Activated CD8-positive, alpha-beta memory T cell treated with anti-CD3 and anti-CD28 coated beads, Interleukin-2, amount 10 ng/mL, durations not matched to agents 7 days and 5 days (primary cell): Measurements from ENCODE around the gene ADM2. TPM values are rescaled to one million over a fixed set of nuclear protein-coding genes. Genes with fewer than 3 reads are reported as not detected.

Source experiments
- ATAC-seq: fragments of 150-1000 bp; cut with Tn5 transposase; one replicate; pipeline ENCODE4 v1.10.0; 2021; ENCODE audit warnings: moderate library complexity
- CTCF ChIA-PET: fragments of 350-600 bp; sonication (Branson Sonifier 250); formaldehyde crosslinking; loops from one replicate; lab custom pipeline; 2021; ENCODE audit warnings: antibody characterized with exemption; lab: Charles Lee
- DNase-seq: peaks from one replicate; pipeline ENCODE4 v3.0.0-alpha.2; 2020
- H3K27ac Mint-ChIP-seq: one replicate; pipeline ENCODE4 v1.8.0; 2021; ENCODE audit warnings: mild to moderate bottlenecking, mixed read lengths
- H3K27me3 Mint-ChIP-seq: one replicate; pipeline ENCODE4 v1.8.0; 2021; ENCODE audit warnings: mixed read lengths
- H3K36me3 Mint-ChIP-seq: one replicate; pipeline ENCODE4 v1.8.0; 2021; ENCODE audit warnings: mild to moderate bottlenecking, mixed read lengths
- H3K4me1 Mint-ChIP-seq: one replicate; pipeline ENCODE4 v1.8.0; 2021; ENCODE audit warnings: mixed read lengths
- H3K4me3 Mint-ChIP-seq: one replicate; pipeline ENCODE4 v1.8.0; 2021; ENCODE audit warnings: mild to moderate bottlenecking, moderate library complexity, mixed read lengths
- H3K9me3 Mint-ChIP-seq: one replicate; pipeline ENCODE4 v1.8.0; 2022; ENCODE audit warnings: low read depth, mixed read lengths
- total RNA-seq, 2 experiments: library from RNA; stranded (reverse); gene quantifications; one replicate each; pipeline ENCODE4 v1.2.3, GENCODE V29; 2021

ADM2 gene
- total RNA-seq, 2 experiments from 2014 or later: 4.7 to 5.3 TPM

GRCh38 chr22:50452649-50453048 lies 28.7 kb upstream of the ADM2 start:
- CTCF ChIA-PET: interaction anchor here (0.7 to 1.3 kb wide), 4 partner anchors 17 to 65 kb away, joined by 3 read pairs; no protein-coding TSS in a partner anchor
- Mint-ChIP-seq H3K27me3 (no peaks in the 10 kb centered on the region), H3K27ac (peak overlapping the region; percentile 48), H3K4me3 (no peak overlapping the region), H3K36me3 (peaks cover 31% of the 10 kb centered on the region), H3K9me3 (no peaks in the 10 kb centered on the region), H3K4me1 (peaks cover 12% of the 10 kb centered on the region)
- no peak for DNase-seq
- no peak for ATAC-seq

GRCh38 chr22:50454556-50455075 lies 26.7 kb upstream of the ADM2 start:
- no peaks in the 10 kb centered on the region for H3K27me3 Mint-ChIP-seq
- CTCF ChIA-PET: interaction anchor here (0.7 to 2.5 kb wide), 2 partner anchors 9 to 43 kb away, joined by 3 to 11 read pairs; no protein-coding TSS in a partner anchor
- H3K4me3 Mint-ChIP-seq: no peak overlapping the region
- H3K4me1 Mint-ChIP-seq: peaks cover 9% of the 10 kb centered on the region
- ATAC-seq (peak; percentile 21), DNase-seq (no peak)
- no peak overlapping the region for H3K27ac Mint-ChIP-seq
- H3K36me3 Mint-ChIP-seq: peaks cover 25% of the 10 kb centered on the region
- no peaks in the 10 kb centered on the region for H3K9me3 Mint-ChIP-seq

GRCh38 chr22:50455201-50455600 lies 26.1 kb upstream of the ADM2 start:
- Mint-ChIP-seq H3K4me1 (peaks cover 9% of the 10 kb centered on the region), H3K9me3 (no peaks in the 10 kb centered on the region), H3K4me3 (no peak overlapping the region), H3K36me3 (peaks cover 26% of the 10 kb centered on the region), H3K27ac (no peak overlapping the region), H3K27me3 (no peaks in the 10 kb centered on the region)
- ATAC-seq (no peak), DNase-seq (no peak)
- CTCF ChIA-PET: interaction anchor here (2.5 kb wide), 1 partner anchor 43 kb away, joined by 11 read pairs; no protein-coding TSS in a partner anchor

GRCh38 chr22:50456026-50456425 lies 25.3 kb upstream of the ADM2 start:
- H3K27me3 Mint-ChIP-seq: no peaks in the 10 kb centered on the region
- no peaks in the 10 kb centered on the region for H3K9me3 Mint-ChIP-seq
- no peak overlapping the region for H3K27ac Mint-ChIP-seq
- no peak overlapping the region for H3K4me3 Mint-ChIP-seq
- peaks cover 9% of the 10 kb centered on the region for H3K4me1 Mint-ChIP-seq
- DNase-seq: no peak
- ATAC-seq: no peak
- H3K36me3 Mint-ChIP-seq: peaks cover 29% of the 10 kb centered on the region
- CTCF ChIA-PET: interaction anchor here (1.0 to 2.5 kb wide), 3 partner anchors 12 to 69 kb away, joined by 3 to 11 read pairs (median 3); partner anchors contain the start of gene SCO2

- ATAC-seq (no peak), DNase-seq (no peak)
- no peak overlapping the region for H3K4me3 Mint-ChIP-seq
- peaks cover 9% of the 10 kb centered on the region for H3K4me1 Mint-ChIP-seq
- peaks cover 25% of the 10 kb centered on the region for H3K36me3 Mint-ChIP-seq
- no peaks in the 10 kb centered on the region for H3K9me3 Mint-ChIP-seq
- CTCF ChIA-PET: interaction anchor here (1.0 to 2.5 kb wide), 5 partner anchors 9 to 69 kb away, joined by 3 to 11 read pairs (median 3); partner anchors contain the start of gene SCO2
- H3K27me3 Mint-ChIP-seq: no peaks in the 10 kb centered on the region
- H3K27ac Mint-ChIP-seq: peak overlapping the region; percentile 18
These were observed 24.7 kb upstream of the ADM2 start for GRCh38 chr22:50456466-50457234.

GRCh38 chr22:50459016-50459415 lies 22.3 kb upstream of the ADM2 start:
- no peak overlapping the region for H3K4me3 Mint-ChIP-seq
- H3K36me3 Mint-ChIP-seq: peaks cover 27% of the 10 kb centered on the region
- H3K27me3 Mint-ChIP-seq: no peaks in the 10 kb centered on the region
- H3K4me1 Mint-ChIP-seq: peaks cover 2% of the 10 kb centered on the region
- H3K27ac Mint-ChIP-seq: no peak overlapping the region
- no peaks in the 10 kb centered on the region for H3K9me3 Mint-ChIP-seq
- CTCF ChIA-PET: interaction anchor here (1.6 to 2.5 kb wide), 3 partner anchors 9 to 39 kb away, joined by 4 to 10 read pairs (median 5); no protein-coding TSS in a partner anchor
- DNase-seq (no peak), ATAC-seq (no peak)

- H3K36me3 Mint-ChIP-seq: peaks cover 31% of the 10 kb centered on the region
- CTCF ChIA-PET: interaction anchor here (0.8 to 2.2 kb wide), 4 partner anchors 9 to 39 kb away, joined by 3 to 5 read pairs (median 4); no protein-coding TSS in a partner anchor
These were observed 21.7 kb upstream of the ADM2 start for GRCh38 chr22:50459496-50460140.

GRCh38 chr22:50460938-50461337 lies 20.4 kb upstream of the ADM2 start:
- H3K27me3 Mint-ChIP-seq: no peaks in the 10 kb centered on the region
- CTCF ChIA-PET: interaction anchor here (2.2 kb wide), 1 partner anchor 37 kb away, joined by 4 read pairs; no protein-coding TSS in a partner anchor
- DNase-seq: no peak
- no peaks in the 10 kb centered on the region for H3K9me3 Mint-ChIP-seq
- H3K4me3 Mint-ChIP-seq: no peak overlapping the region
- no peak overlapping the region for H3K27ac Mint-ChIP-seq
- peaks cover 4% of the 10 kb centered on the region for H3K4me1 Mint-ChIP-seq
- no peak for ATAC-seq
- peaks cover 30% of the 10 kb centered on the region for H3K36me3 Mint-ChIP-seq

More at GRCh38 chr22:50459496-50460140, 21.7 kb upstream of the ADM2 start:
- H3K9me3 Mint-ChIP-seq: no peaks in the 10 kb centered on the region
- DNase-seq (no peak), ATAC-seq (no peak)
- no peak overlapping the region for H3K4me3 Mint-ChIP-seq
- no peaks in the 10 kb centered on the region for H3K27me3 Mint-ChIP-seq
- peaks cover 4% of the 10 kb centered on the region for H3K4me1 Mint-ChIP-seq
- no peak overlapping the region for H3K27ac Mint-ChIP-seq

GRCh38 chr22:50461536-50461935 lies 19.8 kb upstream of the ADM2 start:
- ATAC-seq: no peak
- H3K27me3 Mint-ChIP-seq: no peaks in the 10 kb centered on the region
- CTCF ChIA-PET: no interaction called here
- H3K36me3 Mint-ChIP-seq: peaks cover 36% of the 10 kb centered on the region
- H3K4me1 Mint-ChIP-seq: peaks cover 7% of the 10 kb centered on the region
- H3K4me3 Mint-ChIP-seq: no peak overlapping the region
- no peaks in the 10 kb centered on the region for H3K9me3 Mint-ChIP-seq
- H3K27ac Mint-ChIP-seq: no peak overlapping the region
- DNase-seq: no peak

- H3K27me3 Mint-ChIP-seq: no peaks in the 10 kb centered on the region
- ATAC-seq: no peak
These were observed 19.3 kb upstream of the ADM2 start for GRCh38 chr22:50461979-50462540.

GRCh38 chr22:50463188-50463900 lies 18.0 kb upstream of the ADM2 start:
- H3K36me3 Mint-ChIP-seq: peaks cover 34% of the 10 kb centered on the region
- CTCF ChIA-PET: interaction anchor here (0.7 to 1.5 kb wide), 3 partner anchors 9 to 34 kb away, joined by 3 to 6 read pairs (median 3); no protein-coding TSS in a partner anchor
- H3K27me3 Mint-ChIP-seq: no peaks in the 10 kb centered on the region
- no peak overlapping the region for H3K4me3 Mint-ChIP-seq
- peaks cover 21% of the 10 kb centered on the region for H3K4me1 Mint-ChIP-seq
- H3K9me3 Mint-ChIP-seq: no peaks in the 10 kb centered on the region
- DNase-seq: no peak
- no peak overlapping the region for H3K27ac Mint-ChIP-seq
- no peak for ATAC-seq

More at GRCh38 chr22:50461979-50462540, 19.3 kb upstream of the ADM2 start:
- H3K4me3 Mint-ChIP-seq: no peak overlapping the region
- peaks cover 37% of the 10 kb centered on the region for H3K36me3 Mint-ChIP-seq
- DNase-seq: no peak
- CTCF ChIA-PET: no interaction called here
- no peaks in the 10 kb centered on the region for H3K9me3 Mint-ChIP-seq
- H3K4me1 Mint-ChIP-seq: peaks cover 11% of the 10 kb centered on the region
- no peak overlapping the region for H3K27ac Mint-ChIP-seq

GRCh38 chr22:50464451-50464850 lies 16.9 kb upstream of the ADM2 start:
- no peak for DNase-seq
- CTCF ChIA-PET: interaction anchor here (1.5 kb wide), 1 partner anchor 33 kb away, joined by 6 read pairs; no protein-coding TSS in a partner anchor
- H3K27me3 Mint-ChIP-seq: no peaks in the 10 kb centered on the region
- no peaks in the 10 kb centered on the region for H3K9me3 Mint-ChIP-seq
- H3K4me1 Mint-ChIP-seq: peaks cover 31% of the 10 kb centered on the region
- no peak for ATAC-seq
- H3K27ac Mint-ChIP-seq: no peak overlapping the region
- peaks cover 32% of the 10 kb centered on the region for H3K36me3 Mint-ChIP-seq
- no peak overlapping the region for H3K4me3 Mint-ChIP-seq
